ENCODE data around the gene PITPNC1. TPM values are rescaled to one million over a fixed set of nuclear protein-coding genes. Genes with fewer than 3 reads are reported as not detected.
A peak's percentile ranks its signal among the peaks of the same experiment; 100 is the strongest.

PITPNC1 gene
- total RNA-seq, 1 experiment from 2014 or later: 35.5 TPM

DNA sequence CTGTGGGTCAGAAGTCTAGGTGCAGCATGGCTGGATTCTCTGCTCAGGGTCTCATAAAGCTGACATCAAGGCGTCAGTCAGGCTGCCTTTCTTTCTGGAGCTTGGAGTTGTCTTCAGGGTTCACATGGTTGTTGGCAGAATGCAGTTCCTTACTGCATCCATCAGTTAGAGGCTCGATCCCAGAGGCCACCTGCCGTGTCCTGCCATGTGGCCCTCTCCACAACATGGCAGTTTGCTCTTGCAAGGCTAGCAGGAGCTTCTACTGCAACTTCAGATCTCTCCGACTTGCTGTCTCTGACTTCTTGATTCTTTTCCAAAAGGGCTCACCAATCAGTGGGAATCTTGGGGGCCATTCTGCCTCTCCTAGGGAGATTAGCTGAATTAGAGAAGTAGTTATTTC lies 11.9 kb downstream of the PITPNC1 start:
- TF ChIP-seq EZH2 (IDR thresholded peaks at IDR 0.05; ENCODE audit: borderline replicate concordance, low read depth, low read length, poor library complexity, severe bottlenecking): no peak
- TF ChIP-seq, protein P1, sequence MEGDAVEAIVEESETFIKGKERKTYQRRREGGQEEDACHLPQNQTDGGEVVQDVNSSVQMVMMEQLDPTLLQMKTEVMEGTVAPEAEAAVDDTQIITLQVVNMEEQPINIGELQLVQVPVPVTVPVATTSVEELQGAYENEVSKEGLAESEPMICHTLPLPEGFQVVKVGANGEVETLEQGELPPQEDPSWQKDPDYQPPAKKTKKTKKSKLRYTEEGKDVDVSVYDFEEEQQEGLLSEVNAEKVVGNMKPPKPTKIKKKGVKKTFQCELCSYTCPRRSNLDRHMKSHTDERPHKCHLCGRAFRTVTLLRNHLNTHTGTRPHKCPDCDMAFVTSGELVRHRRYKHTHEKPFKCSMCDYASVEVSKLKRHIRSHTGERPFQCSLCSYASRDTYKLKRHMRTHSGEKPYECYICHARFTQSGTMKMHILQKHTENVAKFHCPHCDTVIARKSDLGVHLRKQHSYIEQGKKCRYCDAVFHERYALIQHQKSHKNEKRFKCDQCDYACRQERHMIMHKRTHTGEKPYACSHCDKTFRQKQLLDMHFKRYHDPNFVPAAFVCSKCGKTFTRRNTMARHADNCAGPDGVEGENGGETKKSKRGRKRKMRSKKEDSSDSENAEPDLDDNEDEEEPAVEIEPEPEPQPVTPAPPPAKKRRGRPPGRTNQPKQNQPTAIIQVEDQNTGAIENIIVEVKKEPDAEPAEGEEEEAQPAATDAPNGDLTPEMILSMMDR (conservative IDR thresholded peaks at IDR 0.05; ENCODE audit: low read depth, low read length): no peak
- ChIA-PET POLR2A (ENCODE audit: low non-redundant PET) (no interaction called here), CTCF (interaction anchor here (1.1 to 3.6 kb wide), 2 partner anchors 14 to 86 kb away, joined by 4 to 27 read pairs; no protein-coding TSS in a partner anchor)
- no peak overlapping the region for H3K27ac ChIP-seq (ENCODE audit: low read depth, low read length, poor library complexity, severe bottlenecking)
- H3K4me1 ChIP-seq (ENCODE audit: insufficient read depth, low read length, poor library complexity, severe bottlenecking): peaks cover 12% of the 10 kb centered on the region
- intact Hi-C loops (cut with micrococcal nuclease; ENCODE audit: unreplicated experiment): no loop called here
- BruUV-seq (replicated peaks): no TSS peak
- no peaks in the 10 kb centered on the region for H3K27me3 ChIP-seq (replicated peaks; ENCODE audit: insufficient read depth, low read depth, low read length, poor library complexity)
- no peak for DNase-seq (ENCODE audit: low spot score)
- no peaks in the 10 kb centered on the region for H3K9me3 ChIP-seq (ENCODE audit: low read depth, low read length, poor library complexity, severe bottlenecking)
- no peak overlapping the region for H3K4me3 ChIP-seq (ENCODE audit: low read depth, low read length, poor library complexity, severe bottlenecking)
- H3K36me3 ChIP-seq (ENCODE audit: insufficient read depth, low read length, poor library complexity, severe bottlenecking): no peaks in the 10 kb centered on the region

DNA sequence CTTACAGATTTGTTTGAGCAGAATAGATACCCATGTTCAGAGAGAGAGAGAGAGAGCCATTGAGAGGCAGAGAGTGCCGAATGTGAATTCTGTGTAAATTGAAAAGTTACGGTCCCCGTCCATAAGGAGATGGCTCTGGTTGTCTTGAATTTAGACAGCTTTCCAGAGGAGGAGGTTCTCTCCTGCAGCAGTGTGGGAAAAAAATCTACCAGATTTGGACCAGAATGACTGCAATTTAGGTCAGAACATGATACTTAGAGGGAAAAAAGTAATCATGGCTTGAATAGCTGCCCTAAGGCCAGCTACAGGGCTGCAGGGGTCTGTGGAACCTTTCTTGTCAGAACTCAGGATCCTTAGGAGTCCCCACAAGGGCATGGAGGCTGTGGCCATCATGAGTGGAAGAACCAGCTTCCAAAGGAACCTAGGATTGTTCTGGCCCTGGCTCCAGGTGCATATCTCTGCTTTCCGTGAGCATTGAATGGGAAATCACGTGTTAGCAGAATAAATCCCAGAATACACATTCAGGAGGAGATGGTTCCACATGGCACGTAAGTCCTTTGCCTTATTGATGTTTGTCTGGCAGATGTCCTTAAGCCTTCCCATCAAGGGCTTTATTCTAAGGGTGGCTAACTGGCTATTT lies 13.0 kb downstream of the PITPNC1 start:
- no peak for DNase-seq (ENCODE audit: low spot score)
- intact Hi-C loops (cut with micrococcal nuclease; ENCODE audit: unreplicated experiment): no loop called here
- no peaks in the 10 kb centered on the region for H3K27me3 ChIP-seq (replicated peaks; ENCODE audit: insufficient read depth, low read depth, low read length, poor library complexity)
- no peaks in the 10 kb centered on the region for H3K9me3 ChIP-seq (ENCODE audit: low read depth, low read length, poor library complexity, severe bottlenecking)
- no peak for TF ChIP-seq EZH2 (IDR thresholded peaks at IDR 0.05; ENCODE audit: borderline replicate concordance, low read depth, low read length, poor library complexity, severe bottlenecking)
- TF ChIP-seq, protein P1 (conservative IDR thresholded peaks at IDR 0.05; ENCODE audit: low read depth, low read length): no peak
- H3K4me3 ChIP-seq (ENCODE audit: low read depth, low read length, poor library complexity, severe bottlenecking): no peak overlapping the region
- H3K4me1 ChIP-seq (ENCODE audit: insufficient read depth, low read length, poor library complexity, severe bottlenecking): peaks cover 12% of the 10 kb centered on the region
- POLR2A ChIA-PET (ENCODE audit: low non-redundant PET): no interaction called here
- H3K36me3 ChIP-seq (ENCODE audit: insufficient read depth, low read length, poor library complexity, severe bottlenecking): no peaks in the 10 kb centered on the region
- BruUV-seq (replicated peaks): no TSS peak
- CTCF ChIA-PET: no interaction called here
- H3K27ac ChIP-seq (ENCODE audit: low read depth, low read length, poor library complexity, severe bottlenecking): no peak overlapping the region

DNA sequence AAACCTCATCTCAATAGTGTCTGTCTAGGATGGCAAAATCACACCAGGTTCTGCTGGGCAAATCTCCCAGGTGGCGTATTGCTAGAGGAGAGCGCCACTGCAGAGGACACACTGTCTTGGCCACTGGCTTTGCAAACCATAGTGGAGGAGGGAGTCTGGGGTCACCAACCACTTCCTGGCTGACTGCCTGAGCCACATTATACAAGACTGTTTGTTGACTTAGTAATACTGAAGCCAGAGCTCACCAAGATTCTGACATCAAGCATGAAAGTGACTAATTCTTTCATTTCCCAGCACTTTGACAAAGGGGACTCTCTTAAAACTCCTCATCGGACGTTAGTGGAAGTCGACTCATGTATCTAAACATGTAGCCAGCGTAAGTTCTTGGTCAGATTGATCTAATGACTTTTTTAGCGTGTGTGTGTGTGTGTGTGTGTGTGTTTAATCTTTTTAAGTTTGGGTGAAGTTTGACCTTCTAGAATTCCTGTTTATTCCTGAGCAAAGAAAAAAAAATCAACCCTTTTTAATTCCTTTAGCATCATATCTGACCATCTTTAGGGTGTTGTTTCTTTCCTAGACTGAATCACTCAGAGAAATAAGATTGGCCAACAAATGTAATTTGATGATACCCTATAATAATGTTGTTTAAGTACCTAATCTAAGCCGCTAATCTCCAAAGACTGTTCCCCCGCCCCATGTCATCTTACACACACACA lies 13.7 kb downstream of the PITPNC1 start:
- H3K9me3 ChIP-seq (ENCODE audit: low read depth, low read length, poor library complexity, severe bottlenecking): no peaks in the 10 kb centered on the region
- H3K4me1 ChIP-seq (ENCODE audit: insufficient read depth, low read length, poor library complexity, severe bottlenecking): peaks cover 12% of the 10 kb centered on the region
- ChIA-PET CTCF (no interaction called here), POLR2A (ENCODE audit: low non-redundant PET) (no interaction called here)
- H3K27me3 ChIP-seq (replicated peaks; ENCODE audit: insufficient read depth, low read depth, low read length, poor library complexity): no peaks in the 10 kb centered on the region
- H3K27ac ChIP-seq (ENCODE audit: low read depth, low read length, poor library complexity, severe bottlenecking): no peak overlapping the region
- TF ChIP-seq EZH2 (IDR thresholded peaks at IDR 0.05; ENCODE audit: borderline replicate concordance, low read depth, low read length, poor library complexity, severe bottlenecking): no peak
- TF ChIP-seq, protein P1 (conservative IDR thresholded peaks at IDR 0.05; ENCODE audit: low read depth, low read length): no peak
- BruUV-seq (replicated peaks): no TSS peak
- peak; percentile 38 for DNase-seq (ENCODE audit: low spot score)
- intact Hi-C loops (cut with micrococcal nuclease; ENCODE audit: unreplicated experiment): no loop called here
- H3K36me3 ChIP-seq (ENCODE audit: insufficient read depth, low read length, poor library complexity, severe bottlenecking): no peaks in the 10 kb centered on the region
- no peak overlapping the region for H3K4me3 ChIP-seq (ENCODE audit: low read depth, low read length, poor library complexity, severe bottlenecking)

Measured in A673 (cell line).